K562 (cell line): ENCODE results near the gene ZNF778. TPM values are rescaled to one million over a fixed set of nuclear protein-coding genes. Genes with fewer than 3 reads are reported as not detected.

Experiments used
- CBFB ChIP-seq: sonication (generic); formaldehyde crosslinking; IDR thresholded peaks from 2 replicates; pipeline ENCODE4 v1.4.0; 2020; ENCODE audit warnings: mild to moderate bottlenecking, missing genetic modification reagents
- FOXJ2 ChIP-seq: fragments of 200-800 bp; sonication (Bioruptor generic); IDR thresholded peaks from 2 replicates; pipeline ENCODE4 v1.6.1; 2016; ENCODE audit warnings: missing genetic modification characterization, missing compliant biosample characterization
- JUNB ChIP-seq: fragments of 450-650 bp; formaldehyde crosslinking; conservative IDR thresholded peaks from 2 replicates; pipeline ENCODE4 v1.4.0; 2020; ENCODE audit warnings: mild to moderate bottlenecking
- KLF1 ChIP-seq: fragments of 450-650 bp; IDR thresholded peaks from 2 replicates; pipeline ENCODE4 v1.6.1; 2016; ENCODE audit warnings: missing genetic modification characterization, missing compliant biosample characterization
- MAZ ChIP-seq, 2 experiments: fragments of 450-650 bp in 1 of 2; sonication (generic) in 1 of 2; formaldehyde crosslinking; IDR thresholded peaks in 1 of 2; conservative IDR thresholded peaks in 1 of 2; 2 replicates each; pipeline versions ENCODE4 v1.4.0 to v1.5.0; 2020; ENCODE audit warnings: mild to moderate bottlenecking in 1 of 2, missing genetic modification reagents in 1 of 2
- NCOA2 ChIP-seq, 2 experiments: fragments of 450-650 bp; IDR thresholded peaks; 2 replicates each; pipeline ENCODE4 v1.6.1; 2018; ENCODE audit warnings: mild to moderate bottlenecking in 2 of 2, moderate library complexity in 1 of 2; ENCODE audit not compliant: partially characterized antibody in 2 of 2
- TCFL5 ChIP-seq: fragments of 250-450 bp; sonication (Bioruptor Pico); conservative IDR thresholded peaks from 2 replicates; pipeline ENCODE4 v1.6.1; 2021; ENCODE audit warnings: mild to moderate bottlenecking, moderate library complexity, matching md5 sums
- TFAM ChIP-seq: fragments of 250-450 bp; sonication (Bioruptor Pico); conservative IDR thresholded peaks from 2 replicates; pipeline ENCODE4 v1.5.0; 2021; ENCODE audit warnings: mild to moderate bottlenecking, moderate library complexity
- YBX1 ChIP-seq: fragments of 450-650 bp; IDR thresholded peaks from 2 replicates; pipeline ENCODE4 v1.7.1; 2016; ENCODE audit warnings: mild to moderate bottlenecking
- ZNF146 ChIP-seq: IDR thresholded peaks from one replicate; pipeline ENCODE4 v1.6.1; 2018; ENCODE audit warnings: missing compliant biosample characterization; ENCODE audit not compliant: unreplicated experiment
- ZNF263 ChIP-seq: sonication (generic); formaldehyde crosslinking; IDR thresholded peaks from 2 replicates; pipeline ENCODE4 v1.8.0; 2022; ENCODE audit warnings: mild to moderate bottlenecking, missing genetic modification reagents, borderline replicate concordance
- ZNF408 ChIP-seq: fragments of 250-450 bp; sonication (Bioruptor Pico); IDR thresholded peaks from 2 replicates; pipeline ENCODE4 v1.4.0; 2020; ENCODE audit warnings: low read depth, mild to moderate bottlenecking, moderate library complexity
- ZNF551 ChIP-seq: fragments of 250-450 bp; sonication (Bioruptor Pico); IDR thresholded peaks from 2 replicates; pipeline ENCODE4 v1.5.0; 2021; ENCODE audit warnings: mild to moderate bottlenecking, moderate library complexity
- polyA plus RNA-seq, 8 experiments: library from polyadenylated mRNA; depleted of rRNA in 4 of 8; stranded (reverse) in 5 of 8; unstranded in 3 of 8; fragments of >200 nt; fragmentation: Nextera tagmentation in 2 of 8; fragmentation: Illumina TruSeq in 1 of 8; extraction: Ambion mirVana in 2 of 8; extraction: Trizol in 1 of 8; gene quantifications; 2 replicates each; pipeline versions ENCODE4 v1.2.1 to v1.2.3, GENCODE V29; 2011 to 2014; ENCODE audit warnings: inconsistent platforms in 1 of 8, missing spikeins in 1 of 8
- total RNA-seq, 7 experiments: library from RNA; depleted of rRNA in 6 of 7; stranded (reverse); fragments of >200 nt in 6 of 7; fragmentation: Illumina TruSeq in 2 of 7; extraction: Trizol in 2 of 7; gene quantifications; 2 replicates each; pipeline versions ENCODE4 v1.2.1 to v1.2.3, GENCODE V29; 2011 to 2021; ENCODE audit warnings: low replicate concordance in 1 of 7
- TF ChIP-seq, protein P1 (sequence below): fragments of 450-650 bp; formaldehyde crosslinking; IDR thresholded peaks from 2 replicates; pipeline ENCODE4 v1.4.0; 2020; ENCODE audit warnings: mild to moderate bottlenecking, moderate library complexity
- TF ChIP-seq, protein P2 (sequence below), 2 experiments: fragments of 450-650 bp; IDR thresholded peaks; 2 replicates each; pipeline ENCODE4 v1.6.1; 2016; ENCODE audit warnings: mild to moderate bottlenecking in 2 of 2, borderline replicate concordance in 1 of 2, low read depth in 1 of 2, moderate library complexity in 1 of 2
- TF ChIP-seq, protein P3 (sequence below): sonication (generic); formaldehyde crosslinking; IDR thresholded peaks from 2 replicates; pipeline ENCODE4 v1.8.0; 2022; ENCODE audit warnings: missing genetic modification reagents, mild to moderate bottlenecking, moderate library complexity, borderline replicate concordance

The ZNF778 gene
- total and polyA plus RNA-seq, 9 of the 15 experiments (the other 6 are each of a cell fraction or from before 2014, with no cell fraction given) = 0.70 to 60.6 (median 7.5) TPM

DNA sequence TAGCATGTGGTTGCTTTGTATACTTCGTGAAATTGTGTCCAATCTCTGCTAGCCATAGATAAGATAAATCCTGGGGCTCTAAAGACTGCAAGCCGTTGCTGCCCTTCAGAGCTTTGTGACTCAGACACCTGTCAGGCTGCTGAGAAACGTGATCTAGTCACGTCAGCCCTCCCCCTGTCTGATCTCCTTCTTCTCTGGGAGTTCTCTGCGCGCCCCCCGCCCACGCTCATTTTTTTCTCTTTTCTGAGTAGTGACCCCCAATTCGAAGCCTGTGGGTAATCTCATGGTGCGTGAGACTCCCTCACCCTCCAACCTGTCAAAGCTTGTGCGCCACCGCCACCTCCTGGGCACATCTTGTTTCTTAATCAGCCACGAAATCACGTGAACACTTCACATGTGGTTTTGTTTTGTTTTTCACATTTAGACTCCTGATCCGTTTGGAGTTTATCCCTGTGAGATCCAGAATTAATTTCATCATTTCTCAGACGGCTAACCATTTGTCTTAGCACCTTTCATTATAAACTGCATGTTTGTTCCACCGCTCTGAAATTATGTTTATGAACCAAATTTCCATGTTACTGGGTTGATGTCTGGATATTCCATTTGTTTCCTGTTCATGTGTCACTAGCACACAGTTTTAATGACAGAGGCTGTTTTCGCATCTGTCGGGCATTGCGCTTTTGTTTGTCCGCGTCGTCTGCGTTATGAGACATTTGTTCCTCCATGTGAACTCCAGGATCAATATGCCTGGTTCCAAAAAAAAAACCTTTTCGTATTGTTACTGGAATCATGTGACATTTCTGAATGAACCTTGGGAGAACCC lies 977 bp upstream of the ZNF778 start (continued):
- TF ChIP-seq TCFL5 (no peak), YBX1 (no peak), KLF1 (tag) (no peak), ZNF263 (CRISPR knock-in tag) (peak; percentile 71; the same call in 1 of the 2 replicates), ZNF146 (no peak), FOXJ2 (tag) (peak; percentile 47; the same call in 1 of the 2 replicates), TFAM (CRISPR knock-in tag) (no peak), JUNB (CRISPR knock-in tag) (no peak), CBFB (CRISPR knock-in tag) (no peak), MAZ (CRISPR knock-in tag; conservative IDR thresholded peaks at IDR 0.05 in 1 of 2, IDR thresholded peaks at IDR 0.05 in 1 of 2) (peak in 1 of 2 experiments; percentile 55; a peak in 2 of 4 replicates), ZNF408 (CRISPR knock-in tag) (no peak), NCOA2 (IDR thresholded peaks at IDR 0.05; ENCODE audit: partially characterized antibody in 2 of 2) (no peak), ZNF551 (CRISPR knock-in tag) (no peak)
- TF ChIP-seq, protein P1, sequence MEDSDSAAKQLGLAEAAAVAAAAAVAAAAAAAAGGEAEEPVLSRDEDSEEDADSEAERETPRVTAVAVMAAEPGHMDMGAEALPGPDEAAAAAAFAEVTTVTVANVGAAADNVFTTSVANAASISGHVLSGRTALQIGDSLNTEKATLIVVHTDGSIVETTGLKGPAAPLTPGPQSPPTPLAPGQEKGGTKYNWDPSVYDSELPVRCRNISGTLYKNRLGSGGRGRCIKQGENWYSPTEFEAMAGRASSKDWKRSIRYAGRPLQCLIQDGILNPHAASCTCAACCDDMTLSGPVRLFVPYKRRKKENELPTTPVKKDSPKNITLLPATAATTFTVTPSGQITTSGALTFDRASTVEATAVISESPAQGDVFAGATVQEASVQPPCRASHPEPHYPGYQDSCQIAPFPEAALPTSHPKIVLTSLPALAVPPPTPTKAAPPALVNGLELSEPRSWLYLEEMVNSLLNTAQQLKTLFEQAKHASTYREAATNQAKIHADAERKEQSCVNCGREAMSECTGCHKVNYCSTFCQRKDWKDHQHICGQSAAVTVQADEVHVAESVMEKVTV (CRISPR knock-in tag) = peak; percentile 72
- TF ChIP-seq, protein P2, sequence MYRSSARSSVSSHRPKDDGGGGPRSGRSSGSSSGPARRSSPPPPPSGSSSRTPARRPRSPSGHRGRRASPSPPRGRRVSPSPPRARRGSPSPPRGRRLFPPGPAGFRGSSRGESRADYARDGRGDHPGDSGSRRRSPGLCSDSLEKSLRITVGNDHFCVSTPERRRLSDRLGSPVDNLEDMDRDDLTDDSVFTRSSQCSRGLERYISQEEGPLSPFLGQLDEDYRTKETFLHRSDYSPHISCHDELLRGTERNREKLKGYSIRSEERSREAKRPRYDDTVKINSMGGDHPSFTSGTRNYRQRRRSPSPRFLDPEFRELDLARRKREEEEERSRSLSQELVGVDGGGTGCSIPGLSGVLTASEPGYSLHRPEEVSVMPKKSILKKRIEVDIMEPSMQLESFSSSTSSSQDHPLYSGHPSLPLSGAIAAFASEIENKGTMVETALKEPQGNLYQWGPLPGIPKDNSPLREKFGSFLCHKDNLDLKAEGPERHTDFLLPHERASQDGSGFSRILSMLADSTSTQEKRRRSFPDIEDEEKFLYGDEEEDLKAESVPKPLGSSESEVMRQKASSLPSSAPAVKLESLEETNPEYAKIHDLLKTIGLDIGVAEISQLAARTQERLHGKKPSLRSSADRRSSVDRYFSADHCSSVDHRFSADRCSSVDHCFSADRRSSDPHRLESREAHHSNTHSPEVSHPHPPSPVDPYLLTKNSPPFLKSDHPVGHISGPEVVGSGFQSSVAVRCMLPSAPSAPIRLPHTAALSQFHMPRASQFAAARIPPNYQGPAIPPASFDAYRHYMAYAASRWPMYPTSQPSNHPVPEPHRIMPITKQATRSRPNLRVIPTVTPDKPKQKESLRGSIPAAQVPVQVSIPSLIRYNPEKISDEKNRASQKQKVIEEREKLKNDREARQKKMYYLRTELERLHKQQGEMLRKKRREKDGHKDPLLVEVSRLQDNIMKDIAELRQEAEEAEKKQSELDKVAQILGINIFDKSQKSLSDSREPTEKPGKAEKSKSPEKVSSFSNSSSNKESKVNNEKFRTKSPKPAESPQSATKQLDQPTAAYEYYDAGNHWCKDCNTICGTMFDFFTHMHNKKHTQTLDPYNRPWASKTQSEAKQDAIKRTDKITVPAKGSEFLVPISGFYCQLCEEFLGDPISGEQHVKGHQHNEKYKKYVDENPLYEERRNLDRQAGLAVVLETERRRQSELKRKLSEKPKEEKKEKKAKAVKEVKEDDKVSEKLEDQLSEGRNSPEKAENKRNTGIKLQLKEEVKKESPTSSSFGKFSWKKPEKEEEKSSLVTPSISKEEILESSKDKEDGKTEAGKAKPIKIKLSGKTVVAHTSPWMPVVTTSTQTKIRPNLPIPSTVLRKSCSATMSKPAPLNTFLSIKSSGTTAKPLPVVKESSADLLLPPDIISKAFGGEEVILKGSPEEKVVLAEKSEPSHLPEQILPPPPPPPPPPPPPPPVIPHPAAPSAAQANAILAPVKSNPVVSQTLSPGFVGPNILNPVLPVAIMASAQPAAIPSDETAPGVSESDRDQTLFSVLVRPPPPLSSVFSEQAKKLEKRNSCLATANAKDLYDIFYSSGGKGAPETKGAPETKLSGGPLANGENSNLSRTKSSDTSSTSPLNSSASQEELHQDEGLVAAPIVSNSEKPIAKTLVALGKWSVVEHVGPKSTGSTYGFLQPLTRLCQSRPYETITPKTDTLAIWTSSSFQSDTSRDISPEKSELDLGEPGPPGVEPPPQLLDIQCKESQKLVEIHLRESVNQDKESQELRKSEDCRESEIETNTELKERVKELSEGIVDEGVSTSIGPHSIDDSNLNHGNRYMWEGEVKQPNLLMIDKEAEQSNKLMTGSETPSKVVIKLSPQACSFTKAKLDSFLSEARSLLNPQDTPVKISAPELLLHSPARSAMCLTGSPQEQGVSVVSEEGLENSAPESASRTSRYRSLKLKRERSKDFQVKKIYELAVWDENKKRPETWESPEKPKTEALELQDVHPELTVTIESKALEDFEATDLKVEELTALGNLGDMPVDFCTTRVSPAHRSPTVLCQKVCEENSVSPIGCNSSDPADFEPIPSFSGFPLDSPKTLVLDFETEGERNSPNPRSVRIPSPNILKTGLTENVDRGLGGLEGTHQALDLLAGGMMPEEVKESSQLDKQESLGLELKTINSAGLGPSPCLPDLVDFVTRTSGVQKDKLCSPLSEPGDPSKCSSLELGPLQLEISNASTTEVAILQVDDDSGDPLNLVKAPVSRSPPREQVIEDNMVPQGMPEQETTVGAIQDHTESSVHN (IDR thresholded peaks at IDR 0.05; ENCODE audit: borderline replicate concordance in 1 of 2, low read depth in 1 of 2) = peak in 1 of 2 experiments; percentile 93; a peak in 2 of 4 replicates
- TF ChIP-seq, protein P3, sequence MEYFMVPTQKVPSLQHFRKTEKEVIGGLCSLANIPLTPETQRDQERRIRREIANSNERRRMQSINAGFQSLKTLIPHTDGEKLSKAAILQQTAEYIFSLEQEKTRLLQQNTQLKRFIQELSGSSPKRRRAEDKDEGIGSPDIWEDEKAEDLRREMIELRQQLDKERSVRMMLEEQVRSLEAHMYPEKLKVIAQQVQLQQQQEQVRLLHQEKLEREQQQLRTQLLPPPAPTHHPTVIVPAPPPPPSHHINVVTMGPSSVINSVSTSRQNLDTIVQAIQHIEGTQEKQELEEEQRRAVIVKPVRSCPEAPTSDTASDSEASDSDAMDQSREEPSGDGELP (CRISPR knock-in tag) = peak; percentile 74; the same call in 1 of the 2 replicates
